Endothelial cell of umbilical vein (primary cell): ENCODE results near the gene CHN2. TPM values are rescaled to one million over a fixed set of nuclear protein-coding genes. Genes with fewer than 3 reads are reported as not detected.

Experiments used
- BruUV-seq: library from RNA; stranded (reverse); fragments of 400-500 nt; replicated peaks from 2 replicates; lab custom pipeline; 2021; lab: Mats Ljungman, UMichigan
- CTCF ChIA-PET: fragments of 300-600, 350-600 bp; sonication (Branson Sonifier 250); formaldehyde crosslinking; loops from one replicate; lab custom pipeline; 2021; ENCODE audit warnings: antibody characterized with exemption, inconsistent platforms; lab: Charles Lee
- POLR2A ChIA-PET: fragments of 300-600, 350-600 bp; sonication (Branson Sonifier 250); formaldehyde crosslinking; loops from one replicate; lab custom pipeline; 2021; ENCODE audit warnings: antibody characterized with exemption, inconsistent platforms; lab: Charles Lee
- DNase-seq: peaks from one replicate; pipeline ENCODE4 v3.0.0-alpha.2; 2011; ENCODE audit warnings: low read depth, low spot score
- FAIRE-seq: peaks from 2 replicates; lab custom pipeline; 2011; peaks lifted over from hg19 to GRCh38; lab: Jason Lieb, UNC
- H2AFZ ChIP-seq: 2 replicates; pipeline ENCODE4 v1.6.0; 2012; ENCODE audit warnings: low read depth, low read length, control low read depth, inconsistent platforms
- H3K27ac ChIP-seq: 2 replicates; pipeline ENCODE4 v1.5.1; 2011; ENCODE audit warnings: low read depth, mild to moderate bottlenecking, control low read depth, low read length, moderate library complexity; ENCODE audit not compliant: insufficient read depth
- H3K27me3 ChIP-seq, 2 experiments: 2 replicates each; pipeline versions ENCODE4 v1.6.0 to v1.6.1; 2011; ENCODE audit warnings: low read length in 2 of 2, mixed read lengths in 1 of 2; ENCODE audit not compliant: control insufficient read depth in 2 of 2, insufficient read depth in 2 of 2
- H3K36me3 ChIP-seq, 2 experiments: 2 replicates in 1 of 2; 3 replicates in 1 of 2; pipeline ENCODE4 v1.5.1; 2011; ENCODE audit warnings: low read length in 2 of 2, mild to moderate bottlenecking in 1 of 2, moderate library complexity in 1 of 2; ENCODE audit not compliant: control insufficient read depth in 2 of 2, insufficient read depth in 2 of 2; ENCODE audit errors: extremely low read depth in 1 of 2
- H3K4me1 ChIP-seq: 3 replicates; pipeline ENCODE4 v1.5.1; 2011; ENCODE audit warnings: mild to moderate bottlenecking, low read length; ENCODE audit not compliant: control insufficient read depth, insufficient read depth; ENCODE audit errors: extremely low read depth
- H3K4me2 ChIP-seq: 2 replicates; pipeline ENCODE4 v1.6.1; 2011; ENCODE audit warnings: low read length, control low read depth, mixed read lengths; ENCODE audit not compliant: insufficient read depth
- H3K4me3 ChIP-seq, 3 experiments: fragments of 200-600 bp in 1 of 3; sonication (generic), shearing (Covaris generic) in 1 of 3; replicated peaks in 1 of 3; 2 replicates each; pipeline ENCODE4 v1.5.1; 2011 to 2016; ENCODE audit warnings: control low read depth in 3 of 3, low read length in 3 of 3, mild to moderate bottlenecking in 2 of 3, inconsistent platforms in 1 of 3, low read depth in 1 of 3, moderate library complexity in 1 of 3; ENCODE audit not compliant: insufficient read depth in 1 of 3
- H3K79me2 ChIP-seq: 2 replicates; pipeline ENCODE4 v1.6.0; 2012; ENCODE audit warnings: low read length, inconsistent platforms; ENCODE audit not compliant: control insufficient read depth, insufficient read depth
- H3K9ac ChIP-seq: replicated peaks from 2 replicates; pipeline ENCODE3; 2011; ENCODE audit warnings: low read length, control low read depth; ENCODE audit not compliant: insufficient read depth; ENCODE audit errors: extremely low read depth
- H3K9me1 ChIP-seq: replicated peaks from 3 replicates; pipeline ENCODE4 v1.6.0; 2011; ENCODE audit warnings: mild to moderate bottlenecking, low read length; ENCODE audit not compliant: control insufficient read depth, insufficient read depth; ENCODE audit errors: extremely low read depth
- H3K9me3 ChIP-seq: replicated peaks from 2 replicates; pipeline ENCODE4 v1.5.1; 2012; ENCODE audit warnings: low read length, inconsistent platforms; ENCODE audit not compliant: control insufficient read depth, insufficient read depth
- H4K20me1 ChIP-seq: replicated peaks from 2 replicates; pipeline ENCODE3; 2011; ENCODE audit warnings: mild to moderate bottlenecking, low read length; ENCODE audit not compliant: control insufficient read depth, insufficient read depth; ENCODE audit errors: extremely low read depth
- CTCF ChIP-seq, 2 donors: IDR thresholded peaks; 1 replicate in 1 of 2; 2 replicates in 1 of 2; pipeline ENCODE4 v1.5.1; 2011; ENCODE audit warnings: low read length in 2 of 2, mild to moderate bottlenecking in 2 of 2, moderate library complexity in 2 of 2, control low read depth in 1 of 2, inconsistent platforms in 1 of 2, low read depth in 1 of 2; ENCODE audit not compliant: insufficient read depth in 1 of 2; ENCODE audit errors: extremely low read depth in 1 of 2
- EZH2 ChIP-seq: IDR thresholded peaks from 2 replicates; pipeline ENCODE4 v1.6.1; 2012; ENCODE audit warnings: borderline replicate concordance, low read depth, mild to moderate bottlenecking, moderate library complexity, low read length, inconsistent platforms; ENCODE audit not compliant: severe bottlenecking
- FOS ChIP-seq: IDR thresholded peaks from 2 replicates; pipeline ENCODE4 v1.6.1; 2011; ENCODE audit warnings: mild to moderate bottlenecking, low read length, moderate library complexity, borderline replicate concordance; ENCODE audit not compliant: insufficient read depth
- GATA2 ChIP-seq: IDR thresholded peaks from 2 replicates; pipeline ENCODE4 v1.7.0; 2011; ENCODE audit warnings: low read depth, mild to moderate bottlenecking, moderate library complexity, mixed read lengths, low read length; ENCODE audit not compliant: insufficient read length, insufficient read depth
- JUN ChIP-seq: IDR thresholded peaks from 2 replicates; pipeline ENCODE4 v1.6.1; 2011; ENCODE audit warnings: borderline replicate concordance, low read depth; ENCODE audit not compliant: insufficient read length, insufficient read depth
- MAX ChIP-seq: IDR thresholded peaks from 2 replicates; pipeline ENCODE4 v1.6.1; 2011; ENCODE audit not compliant: insufficient read depth, insufficient read length
- MYC ChIP-seq: IDR thresholded peaks from one replicate; pipeline ENCODE4 v1.6.1; 2011; ENCODE audit warnings: mild to moderate bottlenecking, low read depth, low read length
- POLR2A ChIP-seq: IDR thresholded peaks from 2 replicates; pipeline ENCODE4 v1.6.1; 2012; ENCODE audit warnings: low read depth, mild to moderate bottlenecking, control low read depth, low read length
- POLR2AphosphoS5 ChIP-seq: IDR thresholded peaks from 2 replicates; pipeline ENCODE4 v1.6.1; 2012; ENCODE audit warnings: low read depth, mild to moderate bottlenecking, control low read depth, low read length, moderate library complexity; ENCODE audit not compliant: insufficient read depth
- dilution Hi-C: fragments of 300-500 bp; cut with MboI; formaldehyde crosslinking; loops from one replicate; pipeline ENCODE4 v1.15.0; 2019; ENCODE audit warnings: low sequenced_read_pairs; ENCODE audit not compliant: extremely low pct_ligation_motif_present
- intact Hi-C: fragments of 100-400 bp; cut with micrococcal nuclease; formaldehyde crosslinking; loops from one replicate; pipeline ENCODE4 v1.10.0; 2022
- polyA plus RNA-seq, 4 experiments: library from polyadenylated mRNA; depleted of rRNA in 3 of 4; stranded (reverse) in 3 of 4; unstranded in 1 of 4; fragments of >200 nt; gene quantifications; 2 replicates each; pipeline versions ENCODE4 v1.2.1 to v1.2.3, GENCODE V29; 2011 to 2012; ENCODE audit warnings: missing spikeins in 1 of 4
- total RNA-seq: library from RNA; stranded (reverse); gene quantifications from 2 replicates; pipeline ENCODE4 v1.2.3, GENCODE V29; 2021

CHN2 gene
- total and polyA plus RNA-seq, 2 donors (not counting 3 experiments of a cell fraction or from before 2014, with no cell fraction given): 1.4 to 5.0 TPM

GRCh38 chr7:29469976-29470557 lies 275.5 kb downstream of the CHN2 start:
- H4K20me1 ChIP-seq: no peaks in the 10 kb centered on the region
- H3K4me2 ChIP-seq: no peak overlapping the region
- dilution Hi-C loops: no loop called here
- no peak overlapping the region for H2AFZ ChIP-seq
- no peak for FAIRE-seq
- CTCF ChIA-PET: interaction anchor here (1.2 kb wide), 1 partner anchor 9 kb away, joined by 4 read pairs; no protein-coding TSS in a partner anchor
- POLR2A ChIA-PET: no interaction called here
- no peak for TF ChIP-seq MAX
- no TSS peak for BruUV-seq
- no peaks in the 10 kb centered on the region for H3K36me3 ChIP-seq
- no peak overlapping the region for H3K27ac ChIP-seq
- no peaks in the 10 kb centered on the region for H3K9me3 ChIP-seq
- H3K9ac ChIP-seq: no peak overlapping the region
- H3K9me1 ChIP-seq: no peaks in the 10 kb centered on the region
- DNase-seq: no peak
- H3K4me3 ChIP-seq: no peak overlapping the region
- H3K79me2 ChIP-seq: no peaks in the 10 kb centered on the region
- H3K4me1 ChIP-seq: peaks cover 6% of the 10 kb centered on the region
- H3K27me3 ChIP-seq: peaks cover 0 to 1% of the 10 kb centered on the region in 2 experiments
- intact Hi-C loops: no loop called here

GRCh38 chr7:29471444-29472138 lies 277.0 kb downstream of the CHN2 start:
- H3K4me3 ChIP-seq: no peak overlapping the region
- H3K9ac ChIP-seq: no peak overlapping the region
- H3K36me3 ChIP-seq: no peaks in the 10 kb centered on the region
- FAIRE-seq: no peak
- no peak for TF ChIP-seq MAX
- no peak for TF ChIP-seq MYC
- TF ChIP-seq GATA2: no peak
- no peak for TF ChIP-seq JUN
- TF ChIP-seq CTCF (IDR thresholded peaks at IDR 0.05; ENCODE audit: extremely low read depth in 1 of 2, insufficient read depth in 1 of 2, low read depth in 1 of 2, low read length in 2 of 2): no peak
- TF ChIP-seq POLR2A: no peak
- TF ChIP-seq EZH2: no peak
- TF ChIP-seq FOS: no peak
- no peak for TF ChIP-seq POLR2AphosphoS5
- POLR2A ChIA-PET: no interaction called here
- no peak overlapping the region for H3K4me2 ChIP-seq
- no peaks in the 10 kb centered on the region for H4K20me1 ChIP-seq
- no peaks in the 10 kb centered on the region for H3K79me2 ChIP-seq
- CTCF ChIA-PET: no interaction called here
- peaks cover 0 to 1% of the 10 kb centered on the region in 2 experiments for H3K27me3 ChIP-seq
- no peak for DNase-seq
- no peaks in the 10 kb centered on the region for H3K4me1 ChIP-seq
- H3K9me3 ChIP-seq: no peaks in the 10 kb centered on the region
- intact Hi-C loops (no loop called here), dilution Hi-C loops (no loop called here)
- no peak overlapping the region for H3K27ac ChIP-seq
- no peak overlapping the region for H2AFZ ChIP-seq
- no peaks in the 10 kb centered on the region for H3K9me1 ChIP-seq
- no TSS peak for BruUV-seq
